ENCODE measurements around the gene PEX6.

Gene PEX6

GRCh38 chr6:42939810-42940167 lies 39.2 kb downstream of the PEX6 start:
- no peaks in the 10 kb centered on the region for H3K9me3 Mint-ChIP-seq
- no peak for TF ChIP-seq CTCF (IDR thresholded peaks at IDR 0.05)
- H3K36me3 Mint-ChIP-seq (ENCODE audit: low read depth) = peaks cover 41% of the 10 kb centered on the region
- DNase-seq = no peak
- H3K27ac Mint-ChIP-seq = peak overlapping the region; percentile 61
- H3K27me3 Mint-ChIP-seq (ENCODE audit: low read depth, poor library complexity) = no peaks in the 10 kb centered on the region
- peaks cover 5% of the 10 kb centered on the region for H3K4me1 Mint-ChIP-seq
- no peak overlapping the region for H3K4me3 Mint-ChIP-seq

GRCh38 chr6:42938987-42939809 lies 39.8 kb downstream of the PEX6 start:
- H3K27me3 Mint-ChIP-seq (ENCODE audit: low read depth, poor library complexity) = no peaks in the 10 kb centered on the region
- no peak for DNase-seq
- no peak overlapping the region for H3K4me3 Mint-ChIP-seq
- no peak for TF ChIP-seq CTCF (IDR thresholded peaks at IDR 0.05)
- H3K36me3 Mint-ChIP-seq (ENCODE audit: low read depth) = peaks cover 41% of the 10 kb centered on the region
- H3K27ac Mint-ChIP-seq = peak overlapping the region; percentile 55
- peaks cover 5% of the 10 kb centered on the region for H3K4me1 Mint-ChIP-seq
- H3K9me3 Mint-ChIP-seq = no peaks in the 10 kb centered on the region

- Mint-ChIP-seq H3K27me3 (ENCODE audit: low read depth, poor library complexity) (no peaks in the 10 kb centered on the region), H3K9me3 (no peaks in the 10 kb centered on the region), H3K27ac (peak overlapping the region; percentile 49), H3K36me3 (ENCODE audit: low read depth) (peaks cover 41% of the 10 kb centered on the region), H3K4me1 (peaks cover 7% of the 10 kb centered on the region), H3K4me3 (no peak overlapping the region)
- TF ChIP-seq CTCF (IDR thresholded peaks at IDR 0.05) = no peak
- DNase-seq = no peak
These were observed 40.6 kb downstream of the PEX6 start for GRCh38 chr6:42938428-42938796.

GRCh38 chr6:42937548-42938427 lies 41.2 kb downstream of the PEX6 start:
- H3K36me3 Mint-ChIP-seq (ENCODE audit: low read depth) = peaks cover 46% of the 10 kb centered on the region
- no peaks in the 10 kb centered on the region for H3K27me3 Mint-ChIP-seq (ENCODE audit: low read depth, poor library complexity)
- H3K27ac Mint-ChIP-seq = peak overlapping the region; percentile 49
- H3K4me1 Mint-ChIP-seq = peaks cover 13% of the 10 kb centered on the region
- no peak for DNase-seq
- H3K9me3 Mint-ChIP-seq = no peaks in the 10 kb centered on the region
- H3K4me3 Mint-ChIP-seq = no peak overlapping the region
- TF ChIP-seq CTCF (IDR thresholded peaks at IDR 0.05) = no peak

GRCh38 chr6:42936398-42936797 lies 42.6 kb downstream of the PEX6 start:
- Mint-ChIP-seq H3K36me3 (ENCODE audit: low read depth) (peaks cover 56% of the 10 kb centered on the region), H3K27me3 (ENCODE audit: low read depth, poor library complexity) (no peaks in the 10 kb centered on the region), H3K4me1 (peaks cover 24% of the 10 kb centered on the region), H3K9me3 (no peaks in the 10 kb centered on the region), H3K4me3 (no peak overlapping the region), H3K27ac (no peak overlapping the region)
- TF ChIP-seq CTCF (IDR thresholded peaks at IDR 0.05) = no peak
- no peak for DNase-seq

Data from nephron progenitor cell (in vitro differentiated cells).